Measurements from ENCODE around the gene RHOU. TPM values are rescaled to one million over a fixed set of nuclear protein-coding genes. Genes with fewer than 3 reads are reported as not detected.

RHOU gene
- total RNA-seq, 1 experiment from 2014 or later: 0.26 TPM

GRCh38 chr1:228777236-228777635, 42.0 kb downstream of the RHOU start:
- Histone ChIP-seq H3K27me3 (ENCODE audit: low read length) (peaks cover 33% of the 10 kb centered on the region), H3K4me2 (ENCODE audit: low read length) (no peak overlapping the region), H3K9me3 (ENCODE audit: low read length) (no peaks in the 10 kb centered on the region), H3K27ac (ENCODE audit: low read length) (no peak overlapping the region), H3K4me3 (ENCODE audit: low read length) (no peak overlapping the region), H3K79me2 (ENCODE audit: low read length) (no peaks in the 10 kb centered on the region), H3K36me3 (ENCODE audit: low read depth, low read length) (no peaks in the 10 kb centered on the region), H3K9me2 (replicated peaks; ENCODE audit: low read length) (no peaks in the 10 kb centered on the region), H3K4me1 (ENCODE audit: insufficient read depth, low read length) (no peaks in the 10 kb centered on the region), H3K9ac (ENCODE audit: low read length) (no peak overlapping the region), H2AFZ (ENCODE audit: low read length) (no peak overlapping the region), H3F3A (ENCODE audit: low read length, unreplicated experiment) (no peaks in the 10 kb centered on the region), H4K20me1 (ENCODE audit: low read length) (no peaks in the 10 kb centered on the region)
- BruUV-seq (replicated peaks): no TSS peak
- intact Hi-C loops (cut with micrococcal nuclease): no loop called here
- CTCF ChIA-PET: no interaction called here
- POLR2A ChIA-PET (ENCODE audit: unreplicated experiment): no interaction called here
- no peak for ATAC-seq
- TF ChIP-seq, protein P1, sequence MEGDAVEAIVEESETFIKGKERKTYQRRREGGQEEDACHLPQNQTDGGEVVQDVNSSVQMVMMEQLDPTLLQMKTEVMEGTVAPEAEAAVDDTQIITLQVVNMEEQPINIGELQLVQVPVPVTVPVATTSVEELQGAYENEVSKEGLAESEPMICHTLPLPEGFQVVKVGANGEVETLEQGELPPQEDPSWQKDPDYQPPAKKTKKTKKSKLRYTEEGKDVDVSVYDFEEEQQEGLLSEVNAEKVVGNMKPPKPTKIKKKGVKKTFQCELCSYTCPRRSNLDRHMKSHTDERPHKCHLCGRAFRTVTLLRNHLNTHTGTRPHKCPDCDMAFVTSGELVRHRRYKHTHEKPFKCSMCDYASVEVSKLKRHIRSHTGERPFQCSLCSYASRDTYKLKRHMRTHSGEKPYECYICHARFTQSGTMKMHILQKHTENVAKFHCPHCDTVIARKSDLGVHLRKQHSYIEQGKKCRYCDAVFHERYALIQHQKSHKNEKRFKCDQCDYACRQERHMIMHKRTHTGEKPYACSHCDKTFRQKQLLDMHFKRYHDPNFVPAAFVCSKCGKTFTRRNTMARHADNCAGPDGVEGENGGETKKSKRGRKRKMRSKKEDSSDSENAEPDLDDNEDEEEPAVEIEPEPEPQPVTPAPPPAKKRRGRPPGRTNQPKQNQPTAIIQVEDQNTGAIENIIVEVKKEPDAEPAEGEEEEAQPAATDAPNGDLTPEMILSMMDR (conservative IDR thresholded peaks at IDR 0.05; ENCODE audit: low read depth, low read length): no peak
- no peak for TF ChIP-seq EZH2 (IDR thresholded peaks at IDR 0.05; ENCODE audit: low read length, unreplicated experiment)
- no peak for TF ChIP-seq EZH2phosphoT487 (IDR thresholded peaks at IDR 0.05; ENCODE audit: borderline replicate concordance, low read length)
- no peak for DNase-seq

GRCh38 chr1:228778026-228778425, 42.7 kb downstream of the RHOU start:
- Histone ChIP-seq H3K9me3 (ENCODE audit: low read length) (no peaks in the 10 kb centered on the region), H3K9me2 (replicated peaks; ENCODE audit: low read length) (no peaks in the 10 kb centered on the region), H3K27me3 (ENCODE audit: low read length) (peaks cover 31% of the 10 kb centered on the region), H3K4me2 (ENCODE audit: low read length) (no peak overlapping the region), H3K4me1 (ENCODE audit: insufficient read depth, low read length) (no peaks in the 10 kb centered on the region), H3K36me3 (ENCODE audit: low read depth, low read length) (no peaks in the 10 kb centered on the region), H4K20me1 (ENCODE audit: low read length) (no peaks in the 10 kb centered on the region), H3K9ac (ENCODE audit: low read length) (no peak overlapping the region), H3F3A (ENCODE audit: low read length, unreplicated experiment) (no peaks in the 10 kb centered on the region), H2AFZ (ENCODE audit: low read length) (no peak overlapping the region), H3K4me3 (ENCODE audit: low read length) (no peak overlapping the region), H3K27ac (ENCODE audit: low read length) (no peak overlapping the region), H3K79me2 (ENCODE audit: low read length) (no peaks in the 10 kb centered on the region)
- intact Hi-C loops (cut with micrococcal nuclease): no loop called here
- CTCF ChIA-PET: no interaction called here
- no peak for DNase-seq
- no peak for ATAC-seq
- POLR2A ChIA-PET (ENCODE audit: unreplicated experiment): no interaction called here
- no TSS peak for BruUV-seq (replicated peaks)
- TF ChIP-seq, protein P1 (conservative IDR thresholded peaks at IDR 0.05; ENCODE audit: low read depth, low read length): no peak
- no peak for TF ChIP-seq EZH2 (IDR thresholded peaks at IDR 0.05; ENCODE audit: low read length, unreplicated experiment)
- no peak for TF ChIP-seq EZH2phosphoT487 (IDR thresholded peaks at IDR 0.05; ENCODE audit: borderline replicate concordance, low read length)

DNA sequence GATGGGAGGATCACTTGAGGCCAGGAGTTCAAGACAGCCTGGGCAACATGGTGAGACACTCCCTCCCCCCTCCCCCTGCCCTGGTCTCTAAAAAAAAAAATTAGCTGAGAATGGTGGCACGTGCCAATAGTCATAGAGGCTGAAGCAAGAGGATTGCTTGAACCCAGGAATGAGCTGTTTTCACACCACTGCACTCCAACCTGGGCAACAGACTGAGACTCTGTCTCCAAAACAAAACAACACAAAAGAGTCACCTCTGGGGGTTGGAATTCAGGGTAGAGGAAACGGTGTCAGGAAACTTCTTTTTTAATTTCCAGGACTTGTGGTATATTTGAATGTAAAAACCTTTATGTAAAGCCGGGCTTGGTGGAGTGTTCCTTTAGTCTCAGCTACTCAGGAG, 43.2 kb downstream of the RHOU start:
- no peaks in the 10 kb centered on the region for H3K36me3 ChIP-seq (ENCODE audit: low read depth, low read length)
- H3K9me2 ChIP-seq (replicated peaks; ENCODE audit: low read length): no peaks in the 10 kb centered on the region
- DNase-seq (no peak), ATAC-seq (no peak)
- H3K79me2 ChIP-seq (ENCODE audit: low read length): no peaks in the 10 kb centered on the region
- CTCF ChIA-PET: no interaction called here
- H3K9me3 ChIP-seq (ENCODE audit: low read length): no peaks in the 10 kb centered on the region
- no peaks in the 10 kb centered on the region for H3K4me1 ChIP-seq (ENCODE audit: insufficient read depth, low read length)
- H2AFZ ChIP-seq (ENCODE audit: low read length): no peak overlapping the region
- H3K27ac ChIP-seq (ENCODE audit: low read length): no peak overlapping the region
- no peak overlapping the region for H3K4me2 ChIP-seq (ENCODE audit: low read length)
- POLR2A ChIA-PET (ENCODE audit: unreplicated experiment): no interaction called here
- peaks cover 31% of the 10 kb centered on the region for H3K27me3 ChIP-seq (ENCODE audit: low read length)
- H3K9ac ChIP-seq (ENCODE audit: low read length): no peak overlapping the region
- intact Hi-C loops (cut with micrococcal nuclease): no loop called here
- TF ChIP-seq EZH2phosphoT487 (IDR thresholded peaks at IDR 0.05; ENCODE audit: borderline replicate concordance, low read length): no peak
- TF ChIP-seq EZH2 (IDR thresholded peaks at IDR 0.05; ENCODE audit: low read length, unreplicated experiment): no peak
- TF ChIP-seq, protein P1 (conservative IDR thresholded peaks at IDR 0.05; ENCODE audit: low read depth, low read length): no peak
- no peaks in the 10 kb centered on the region for H4K20me1 ChIP-seq (ENCODE audit: low read length)
- H3F3A ChIP-seq (ENCODE audit: low read length, unreplicated experiment): no peaks in the 10 kb centered on the region
- no peak overlapping the region for H3K4me3 ChIP-seq (ENCODE audit: low read length)
- BruUV-seq (replicated peaks): no TSS peak

All from PC-3 (cell line).